GM12878 (cell line): Measurements from ENCODE around the gene MPC2. TPM values are rescaled to one million over a fixed set of nuclear protein-coding genes. Genes with fewer than 3 reads are reported as not detected.

Source experiments
- CUX1 ChIP-seq: IDR thresholded peaks from 2 replicates; pipeline ENCODE4 v1.6.1; 2012; ENCODE audit warnings: improper control_type of control experiment, low read depth, low read length; ENCODE audit not compliant: insufficient replicate concordance
- EGR1 ChIP-seq, 2 experiments: IDR thresholded peaks; 1 replicate in 1 of 2; 2 replicates in 1 of 2; pipeline ENCODE4 v1.6.1; 2011 to 2012; ENCODE audit warnings: low read depth in 2 of 2, low read length in 2 of 2, borderline replicate concordance in 1 of 2, mild to moderate bottlenecking in 1 of 2, moderate library complexity in 1 of 2
- ETV6 ChIP-seq, 2 experiments: fragments of 450-650 bp in 1 of 2; IDR thresholded peaks in 1 of 2; conservative IDR thresholded peaks in 1 of 2; 2 replicates each; pipeline ENCODE4 v1.6.1; 2014; ENCODE audit warnings: antibody characterized with exemption in 1 of 2, borderline replicate concordance in 1 of 2, low read depth in 1 of 2, mild to moderate bottlenecking in 1 of 2, moderate library complexity in 1 of 2
- IKZF1 ChIP-seq: fragments of 450-650 bp; conservative IDR thresholded peaks from 2 replicates; pipeline ENCODE4 v1.6.1; 2017; ENCODE audit warnings: antibody characterized with exemption, mild to moderate bottlenecking
- IKZF2 ChIP-seq, 2 experiments: fragments of 450-650 bp; IDR thresholded peaks; 2 replicates each; pipeline ENCODE4 v1.6.1; 2017; ENCODE audit warnings: mild to moderate bottlenecking in 2 of 2, moderate library complexity in 2 of 2
- IRF4 ChIP-seq: IDR thresholded peaks from 2 replicates; pipeline ENCODE4 v1.6.1; 2011; ENCODE audit warnings: low read depth, low read length
- MXI1 ChIP-seq: fragments of 150-350 bp; IDR thresholded peaks from 2 replicates; pipeline ENCODE4 v1.6.1; 2011; ENCODE audit warnings: low read depth, mild to moderate bottlenecking, inconsistent platforms, low read length, improper control_type of control experiment
- MYC ChIP-seq: IDR thresholded peaks from 2 replicates; pipeline ENCODE4 v1.6.1; 2011; ENCODE audit warnings: mild to moderate bottlenecking, low read length, moderate library complexity, inconsistent platforms; ENCODE audit not compliant: insufficient read depth, insufficient replicate concordance, insufficient read length, severe bottlenecking
- PML ChIP-seq: IDR thresholded peaks from 2 replicates; pipeline ENCODE4 v1.6.1; 2012; ENCODE audit warnings: low read length, inconsistent platforms
- POLR2AphosphoS2 ChIP-seq: IDR thresholded peaks from 2 replicates; pipeline ENCODE4 v1.6.1; 2011; ENCODE audit warnings: low read depth, mild to moderate bottlenecking, low read length, improper control_type of control experiment, moderate library complexity
- RAD21 ChIP-seq: IDR thresholded peaks from 2 replicates; pipeline ENCODE4 v1.6.1; 2011; ENCODE audit warnings: mild to moderate bottlenecking, low read depth, low read length, moderate library complexity; ENCODE audit not compliant: insufficient read depth
- RAD51 ChIP-seq: fragments of 450-650 bp; IDR thresholded peaks from 2 replicates; pipeline ENCODE4 v1.6.1; 2016; ENCODE audit warnings: moderate library complexity, mild to moderate bottlenecking, inconsistent platforms
- RBBP5 ChIP-seq: fragments of 200-600 bp; sonication (generic); conservative IDR thresholded peaks from 2 replicates; pipeline ENCODE4 v1.6.1; 2016
- RCOR1 ChIP-seq: conservative IDR thresholded peaks from 2 replicates; pipeline ENCODE4 v1.6.1; 2012; ENCODE audit warnings: low read depth, low read length, improper control_type of control experiment
- SREBF2 ChIP-seq: IDR thresholded peaks from 2 replicates; pipeline ENCODE4 v1.6.1; 2012; ENCODE audit warnings: mild to moderate bottlenecking, low read length
- SUPT20H ChIP-seq: IDR thresholded peaks from 2 replicates; pipeline ENCODE4 v1.6.1; 2011; ENCODE audit warnings: low read depth, mild to moderate bottlenecking, low read length, moderate library complexity, borderline replicate concordance; ENCODE audit not compliant: control insufficient read depth
- USF2 ChIP-seq: IDR thresholded peaks from 2 replicates; pipeline ENCODE4 v1.6.1; 2011; ENCODE audit warnings: low read depth, low read length, improper control_type of control experiment, borderline replicate concordance
- ZNF217 ChIP-seq: fragments of 450-650 bp; IDR thresholded peaks from 2 replicates; pipeline ENCODE4 v1.6.1; 2017; ENCODE audit warnings: antibody characterized with exemption, mild to moderate bottlenecking
- ZNF24 ChIP-seq: fragments of 450-650 bp; IDR thresholded peaks from 2 replicates; pipeline ENCODE4 v1.6.1; 2017; ENCODE audit warnings: antibody characterized with exemption, mild to moderate bottlenecking
- ZNF687 ChIP-seq: fragments of 450-650 bp; IDR thresholded peaks from 2 replicates; pipeline ENCODE4 v1.6.1; 2017; ENCODE audit warnings: mild to moderate bottlenecking, moderate library complexity
- polyA plus RNA-seq, 11 experiments: library from polyadenylated mRNA; depleted of rRNA in 4 of 11; unstranded in 6 of 11; stranded (reverse) in 5 of 11; fragments of >200 nt; fragmentation: Nextera tagmentation in 4 of 11; fragmentation: Illumina TruSeq in 1 of 11; extraction: Ambion mirVana in 4 of 11; extraction: Trizol in 1 of 11; gene quantifications; 1 replicate in 1 of 11; 2 replicates in 10 of 11; pipeline versions ENCODE4 v1.2.1 to v1.2.3, GENCODE V29; 2011 to 2016; ENCODE audit warnings: inconsistent platforms in 2 of 11, missing spikeins in 2 of 11, low read depth in 1 of 11
- total RNA-seq, 4 experiments: library from RNA; depleted of rRNA in 3 of 4; stranded (reverse); fragments of >200 nt in 3 of 4; fragmentation: Illumina TruSeq in 1 of 4; extraction: Trizol in 1 of 4; gene quantifications; 2 replicates each; pipeline versions ENCODE4 v1.2.1 to v1.2.3, GENCODE V29; 2013 to 2021

The MPC2 gene
- total and polyA plus RNA-seq, 10 of the 15 experiments (the other 5 are each of a cell fraction or from before 2014, with no cell fraction given): 22.5 to 164 (median 63.3) TPM

- TF ChIP-seq USF2 (no peak), IKZF1 (peak; percentile 70), ZNF24 (no peak), ZNF687 (no peak), SREBF2 (no peak), IRF4 (peak; percentile 74), CUX1 (no peak), ZNF217 (no peak), MYC (no peak), POLR2AphosphoS2 (peak; percentile 17; the same call in 1 of the 2 replicates), PML (peak; percentile 65; the same call in 1 of the 2 replicates), MXI1 (no peak), RAD21 (no peak), IKZF2 (IDR thresholded peaks at IDR 0.05) (peak; percentile 70 to 80), RCOR1 (no peak), RAD51 (no peak), SUPT20H (no peak), EGR1 (IDR thresholded peaks at IDR 0.05; ENCODE audit: borderline replicate concordance in 1 of 2, low read depth in 2 of 2, low read length in 2 of 2) (peak in 1 of 2 experiments; percentile 86; a peak in 2 of 3 replicates), ETV6 (conservative IDR thresholded peaks at IDR 0.05 in 1 of 2, IDR thresholded peaks at IDR 0.05 in 1 of 2; ENCODE audit: borderline replicate concordance in 1 of 2, low read depth in 1 of 2) (no peak), RBBP5 (no peak)
Measured at GRCh38 chr1:167936930-167937708, at the start of gene MPC2 (continued).
